Peyer's patch (tissue), 4 donors: ENCODE measurements around the gene TMEM242.

Experiments used
- POLR2A ChIP-seq, 2 donors: fragments of 450-650 bp; IDR thresholded peaks; one replicate each; pipeline ENCODE4 v1.5.1; 2017; ENCODE audit warnings: antibody characterized with exemption in 2 of 2, mild to moderate bottlenecking in 2 of 2, moderate library complexity in 2 of 2
- TF ChIP-seq, protein P1 (sequence below), 6 experiments: fragments of 450-650 bp in 4 of 6; fragments of 200-600 bp in 2 of 6; sonication (generic) in 1 of 6; IDR thresholded peaks; one replicate each; pipeline ENCODE4 v1.5.1; 2017 to 2019; ENCODE audit warnings: antibody characterized with exemption in 6 of 6, mild to moderate bottlenecking in 3 of 6, moderate library complexity in 1 of 6

GRCh38 chr6:157300436-157300835, 22.9 kb downstream of the TMEM242 start:
- TF ChIP-seq, protein P1, sequence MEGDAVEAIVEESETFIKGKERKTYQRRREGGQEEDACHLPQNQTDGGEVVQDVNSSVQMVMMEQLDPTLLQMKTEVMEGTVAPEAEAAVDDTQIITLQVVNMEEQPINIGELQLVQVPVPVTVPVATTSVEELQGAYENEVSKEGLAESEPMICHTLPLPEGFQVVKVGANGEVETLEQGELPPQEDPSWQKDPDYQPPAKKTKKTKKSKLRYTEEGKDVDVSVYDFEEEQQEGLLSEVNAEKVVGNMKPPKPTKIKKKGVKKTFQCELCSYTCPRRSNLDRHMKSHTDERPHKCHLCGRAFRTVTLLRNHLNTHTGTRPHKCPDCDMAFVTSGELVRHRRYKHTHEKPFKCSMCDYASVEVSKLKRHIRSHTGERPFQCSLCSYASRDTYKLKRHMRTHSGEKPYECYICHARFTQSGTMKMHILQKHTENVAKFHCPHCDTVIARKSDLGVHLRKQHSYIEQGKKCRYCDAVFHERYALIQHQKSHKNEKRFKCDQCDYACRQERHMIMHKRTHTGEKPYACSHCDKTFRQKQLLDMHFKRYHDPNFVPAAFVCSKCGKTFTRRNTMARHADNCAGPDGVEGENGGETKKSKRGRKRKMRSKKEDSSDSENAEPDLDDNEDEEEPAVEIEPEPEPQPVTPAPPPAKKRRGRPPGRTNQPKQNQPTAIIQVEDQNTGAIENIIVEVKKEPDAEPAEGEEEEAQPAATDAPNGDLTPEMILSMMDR (IDR thresholded peaks at IDR 0.05): no peak
- no peak for TF ChIP-seq POLR2A (IDR thresholded peaks at IDR 0.05)
